NCI-H2029 (cell line): ENCODE measurements around the gene APLN.

Experiments
- DNase-seq: peaks from one replicate; lab custom pipeline; 2025; lab: John Stamatoyannopoulos, UW

Gene APLN

DNA sequence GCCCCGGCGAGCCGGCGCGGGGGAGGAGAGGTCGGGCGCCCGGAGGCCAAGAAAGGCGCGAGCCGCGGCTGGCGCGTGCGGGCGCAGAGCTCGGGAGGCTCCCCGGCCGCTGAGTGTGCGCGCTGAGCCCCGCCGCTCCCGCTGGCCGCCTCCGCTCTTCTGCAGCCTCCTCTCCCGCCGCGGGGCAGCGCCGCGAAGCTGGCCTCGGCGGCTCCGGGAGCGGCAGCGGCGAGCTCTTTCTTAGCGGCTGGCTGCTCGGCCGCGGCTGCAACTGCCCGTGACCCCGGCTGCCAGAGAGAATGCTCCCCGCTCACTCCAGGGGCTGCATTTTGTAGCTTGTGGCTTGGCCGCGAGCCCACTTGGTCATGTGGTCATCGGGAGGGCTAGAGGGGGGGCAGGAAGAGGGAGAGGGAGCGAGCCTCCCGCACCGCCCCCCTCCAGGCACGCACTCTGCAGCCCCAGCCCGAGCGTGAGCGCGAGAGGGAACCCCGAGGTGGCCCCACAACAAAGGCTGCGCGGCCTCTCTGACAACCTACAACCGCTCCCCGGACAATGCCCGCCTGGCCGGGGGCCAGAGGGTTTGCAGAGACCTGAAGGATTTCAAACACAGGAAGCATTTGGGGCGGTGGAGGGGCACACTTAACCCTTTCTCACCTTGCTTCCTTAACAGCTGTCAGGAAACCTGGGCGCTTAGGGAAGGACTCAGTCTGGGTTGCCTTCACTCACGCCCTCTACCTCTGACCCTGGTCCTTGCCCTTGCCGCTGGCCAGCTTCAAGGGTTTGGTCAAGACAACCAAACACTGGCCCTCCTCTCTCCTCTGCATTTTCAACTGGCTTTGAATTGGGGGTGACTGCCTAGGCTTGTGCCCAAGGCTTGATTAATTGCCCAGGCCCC lies at the start of gene APLN:
Gene APLN, minus strand, starts transcription at position 305 of the 895 bp plus-strand sequence. CDS start 326 bp downstream, outside the sequence.
- peak; percentile 26 for DNase-seq

GRCh38 chrX:129704491-129704890 lies 49.7 kb upstream of the APLN start:
- no peak for DNase-seq

DNA sequence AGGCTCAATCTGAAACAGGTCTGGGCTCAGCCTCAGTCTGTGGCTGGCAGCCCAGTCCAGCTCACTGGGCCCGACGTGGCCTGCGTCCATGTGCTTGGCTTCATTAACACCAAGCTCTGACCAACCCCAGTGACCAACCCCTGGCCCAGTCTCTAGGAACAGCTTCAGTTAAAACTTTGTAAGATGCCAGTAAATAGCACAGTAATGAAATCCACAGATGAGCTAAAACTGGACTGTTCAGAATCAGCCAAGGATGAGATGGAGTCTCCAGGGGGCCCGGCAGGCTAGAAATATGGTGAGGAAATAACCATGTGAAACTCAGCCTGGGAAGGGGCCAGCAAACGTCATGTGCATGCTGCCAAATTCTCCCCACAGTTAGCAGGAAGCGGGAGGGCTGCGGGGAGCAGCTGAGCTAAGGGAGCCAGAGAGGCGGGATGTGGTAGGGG lies 46.9 kb upstream of the APLN start:
- DNase-seq: no peak

- no peak for DNase-seq
Measured at GRCh38 chrX:129700536-129700935, 45.8 kb upstream of the APLN start.

- DNase-seq: no peak
Measured at GRCh38 chrX:129698150-129698549, 43.4 kb upstream of the APLN start.

GRCh38 chrX:129697204-129697829 lies 42.6 kb upstream of the APLN start:
- no peak for DNase-seq

DNA sequence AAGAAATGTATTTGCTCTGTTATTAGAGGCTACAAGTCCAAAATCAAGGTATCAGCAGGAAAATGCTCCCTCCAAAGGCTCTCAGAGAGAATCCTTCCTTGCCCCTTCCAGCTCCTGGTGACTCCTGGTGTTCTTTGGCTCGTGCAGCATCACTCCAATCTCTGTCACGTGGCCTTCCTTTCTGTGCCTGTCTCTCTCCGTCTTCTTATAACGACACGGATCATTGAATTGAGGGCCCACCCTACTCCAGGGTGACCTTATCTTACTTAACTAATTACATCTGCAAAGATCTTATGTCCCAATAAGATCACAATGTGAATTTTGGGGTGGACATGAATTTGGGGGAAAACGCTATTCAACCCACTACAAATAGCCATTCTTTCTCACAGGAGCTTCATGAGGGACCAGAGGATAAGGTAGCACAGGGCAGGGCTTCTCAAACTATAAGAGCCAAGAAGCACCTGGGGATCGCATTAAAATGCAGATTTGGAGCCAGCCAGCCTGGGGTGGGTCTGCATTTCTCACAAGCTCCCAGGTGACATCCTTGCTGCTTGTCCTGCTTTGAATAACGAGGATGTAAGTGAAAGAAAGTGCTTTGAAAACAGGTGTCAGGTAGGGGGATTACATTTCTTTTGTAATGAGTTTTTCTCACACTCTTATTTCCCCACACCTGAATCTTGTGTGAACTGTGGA lies 41.9 kb upstream of the APLN start:
- DNase-seq: no peak

DNA sequence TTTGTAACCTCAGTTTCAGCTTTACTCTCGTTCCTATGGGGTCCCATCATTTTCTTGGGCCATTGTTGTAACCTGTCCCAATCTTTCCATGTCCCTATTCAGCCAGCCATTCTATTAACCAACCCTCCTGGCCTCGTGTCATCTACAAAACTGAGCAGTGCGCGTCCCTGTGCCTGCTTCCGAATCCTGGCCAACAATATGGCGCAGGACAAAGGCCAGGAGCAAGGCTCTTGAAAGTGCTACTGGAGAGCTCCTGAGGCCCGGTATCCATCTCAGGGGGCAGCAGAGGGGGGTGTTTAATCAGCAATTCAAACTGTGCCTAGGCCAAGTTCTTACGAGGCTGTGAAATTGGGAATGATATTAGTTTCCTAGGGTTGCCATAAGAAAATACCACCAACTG lies 41.2 kb upstream of the APLN start:
- DNase-seq: no peak

- no peak for DNase-seq
Measured at GRCh38 chrX:129695535-129695934, 40.8 kb upstream of the APLN start.

DNA sequence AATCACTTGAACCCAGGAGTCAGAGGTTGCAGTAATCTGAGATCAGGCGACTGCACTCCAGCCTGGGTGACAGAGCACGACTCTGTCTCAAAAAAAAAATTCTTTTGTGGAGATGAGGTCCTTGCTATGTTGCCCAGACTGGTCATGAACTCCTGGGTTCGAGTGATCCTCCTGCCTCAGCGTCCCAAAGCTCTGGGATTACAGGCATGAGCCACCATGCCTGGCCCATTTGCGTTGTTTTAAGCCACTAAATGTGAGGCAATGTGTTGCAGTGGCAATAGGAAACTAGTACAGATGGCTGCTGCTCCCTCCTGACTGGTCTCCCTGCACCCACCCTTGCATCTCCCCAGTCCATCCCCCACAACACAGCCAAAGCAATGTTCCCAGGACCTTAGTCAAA lies 40.0 kb upstream of the APLN start:
- DNase-seq: no peak

DNA sequence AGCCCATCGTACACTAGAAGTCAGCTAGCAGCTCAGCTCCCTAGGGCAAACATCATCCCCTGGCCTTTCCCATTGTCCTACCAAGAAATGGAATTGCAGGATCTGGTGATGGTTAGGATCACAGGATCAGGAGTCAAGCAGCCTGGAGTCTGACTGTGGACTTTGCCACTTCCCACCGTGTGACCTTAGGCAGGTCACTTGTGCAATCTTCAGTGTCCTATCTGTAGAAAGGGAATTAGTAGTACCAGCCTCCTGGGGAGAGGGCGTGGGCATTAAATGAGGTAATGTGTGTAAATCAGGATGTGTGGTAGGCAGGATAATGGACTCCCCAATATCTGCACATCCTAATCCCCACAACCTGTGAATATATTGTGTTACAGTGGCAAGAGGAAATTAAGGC lies 38.6 kb upstream of the APLN start:
- DNase-seq: no peak

DNA sequence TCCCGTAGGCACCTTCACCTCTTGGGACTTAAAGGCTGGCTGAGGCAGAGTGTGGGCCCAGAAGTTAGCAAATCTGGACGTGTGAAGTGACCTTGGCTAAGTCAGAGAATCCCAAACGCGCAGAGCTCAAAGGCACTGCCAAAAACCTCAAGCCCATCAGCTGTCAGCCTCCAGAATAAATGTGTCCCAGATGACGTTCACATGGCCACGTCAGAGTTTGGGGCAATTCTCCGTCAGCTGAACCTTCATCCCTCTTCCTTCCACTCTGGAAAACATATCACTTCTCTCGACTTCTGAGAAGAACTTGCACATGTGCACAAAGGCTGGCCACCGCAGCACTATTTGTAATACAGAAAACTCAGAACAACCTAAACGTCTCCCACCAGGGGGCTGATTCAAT lies 35.7 kb upstream of the APLN start:
- no peak for DNase-seq

- DNase-seq: no peak
Measured at GRCh38 chrX:129689796-129690195, 35.0 kb upstream of the APLN start.

GRCh38 chrX:129688097-129688496 lies 33.3 kb upstream of the APLN start:
- DNase-seq: no peak

- DNase-seq: no peak
Measured at GRCh38 chrX:129686422-129686948, 31.7 kb upstream of the APLN start.

DNA sequence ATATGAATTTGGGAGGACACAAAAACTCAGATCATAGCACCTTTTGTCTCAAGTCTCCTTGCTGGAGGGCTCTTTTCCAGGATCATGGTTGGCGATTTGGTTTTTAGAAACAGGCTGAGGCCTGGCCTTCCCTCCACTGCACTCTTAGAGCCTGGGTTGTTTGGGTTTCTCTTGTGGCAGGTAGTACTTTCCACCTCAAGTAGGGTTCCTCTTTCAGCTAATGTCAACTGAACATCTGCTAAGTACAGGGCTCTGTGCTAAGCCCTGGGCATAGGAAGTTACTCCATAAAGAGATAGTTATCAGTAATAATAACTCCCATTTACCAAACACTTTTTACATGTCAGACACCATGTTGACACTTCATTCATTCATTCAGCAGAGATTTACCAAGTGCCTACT lies 28.2 kb upstream of the APLN start:
- no peak for DNase-seq

DNA sequence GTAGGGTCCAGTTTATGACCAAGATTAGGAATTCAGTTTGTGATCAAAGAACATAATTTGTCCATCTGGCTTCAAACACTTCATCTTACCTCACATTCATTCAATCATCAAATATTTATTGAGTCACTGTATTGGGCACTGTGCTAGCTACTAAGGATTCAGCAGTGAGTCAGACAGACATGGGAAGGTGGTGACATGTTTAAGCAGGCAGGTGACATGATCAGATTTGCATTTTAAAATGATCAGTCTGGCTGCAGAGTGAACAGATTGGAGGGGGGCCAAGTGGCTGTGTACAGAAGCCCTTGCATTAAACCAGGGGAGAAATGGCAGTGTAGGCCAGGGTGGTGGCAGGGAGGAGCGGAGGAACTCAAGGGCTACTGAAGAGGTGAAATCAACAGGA lies 25.1 kb upstream of the APLN start:
- peak; percentile 49 for DNase-seq

DNA sequence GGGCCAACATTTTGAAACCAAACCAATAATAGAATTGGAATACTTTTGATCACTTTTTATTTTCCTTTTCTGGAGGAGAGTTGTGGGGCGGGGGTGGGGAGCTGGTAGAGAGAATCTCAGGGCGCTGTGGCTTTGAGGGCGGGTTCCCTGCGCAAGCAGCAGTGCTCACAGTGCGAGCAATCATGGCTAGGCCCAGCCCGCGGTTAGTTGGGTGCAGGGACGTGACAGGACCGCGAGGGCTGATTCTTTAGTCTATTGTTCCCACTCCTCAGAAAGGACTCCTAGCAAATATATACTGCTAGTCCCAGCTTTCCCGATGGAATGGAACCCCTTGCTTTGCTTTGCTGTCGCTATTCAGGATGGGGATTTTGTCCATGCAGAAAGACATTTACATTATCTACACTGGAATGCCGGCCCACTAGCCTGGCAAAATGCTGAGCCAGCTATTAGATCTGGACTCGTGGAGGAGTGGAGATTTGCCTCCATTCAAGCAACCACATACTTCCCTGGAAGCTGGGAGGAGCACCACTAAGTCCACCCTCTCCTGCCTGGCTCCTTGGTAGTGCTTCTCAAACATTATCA lies 23.9 kb upstream of the APLN start:
- DNase-seq: no peak

DNA sequence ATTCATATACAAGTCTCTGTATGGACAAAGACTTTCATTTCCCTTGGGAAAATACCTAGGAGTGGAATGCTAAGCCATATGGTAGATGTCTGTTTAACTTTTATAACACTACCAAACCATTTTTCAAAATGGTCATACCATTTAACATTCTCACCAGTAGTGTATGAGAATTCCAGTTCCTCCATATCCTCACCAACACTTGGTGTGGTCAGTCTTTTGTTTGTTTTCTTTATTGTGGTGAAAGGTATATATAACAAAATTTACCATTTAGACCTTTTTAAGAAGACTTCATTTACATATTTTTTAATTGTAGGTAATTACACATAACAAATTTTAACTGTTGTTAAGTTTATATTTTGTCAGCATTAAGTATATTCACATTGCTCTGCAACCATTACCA lies 12.7 kb upstream of the APLN start:
- DNase-seq: no peak

- DNase-seq: no peak
Measured at GRCh38 chrX:129665916-129666644, 11.3 kb upstream of the APLN start.

- no peak for DNase-seq
Measured at GRCh38 chrX:129663171-129663570, 8.4 kb upstream of the APLN start.

GRCh38 chrX:129661369-129661768 lies 6.6 kb upstream of the APLN start:
- no peak for DNase-seq
